NCI-H2196 treated with DMSO at 0.1 percent for 48 hours (cell line): ENCODE measurements around the gene THSD4.

Source experiments
- DNase-seq: peaks from one replicate; lab custom pipeline; 2025; ENCODE audit not compliant: unreplicated experiment; lab: John Stamatoyannopoulos, UW

Gene THSD4

DNA sequence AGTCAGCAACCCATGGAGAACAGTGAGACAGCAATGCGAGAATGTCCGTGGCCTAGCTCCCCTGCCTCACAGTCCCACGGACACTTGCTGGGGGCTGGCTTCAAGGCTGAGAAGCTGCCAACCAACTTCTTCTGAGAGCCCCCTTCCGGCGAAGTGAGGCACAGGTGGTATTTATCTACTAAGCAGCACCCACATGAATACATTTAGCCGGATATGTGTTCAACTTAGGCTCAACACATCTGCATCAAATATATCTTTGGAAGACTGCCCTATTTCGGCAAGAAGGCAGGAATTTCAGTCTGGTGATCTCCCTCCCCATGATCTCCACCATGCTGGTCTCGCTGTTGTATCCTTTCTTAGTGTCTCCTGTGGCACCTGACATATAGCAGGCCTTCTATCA, 354.1 kb downstream of the THSD4 start:
- DNase-seq, result no peak

- no peak for DNase-seq
Observed at GRCh38 chr15:71471347-71471746, 356.1 kb downstream of the THSD4 start.

DNA sequence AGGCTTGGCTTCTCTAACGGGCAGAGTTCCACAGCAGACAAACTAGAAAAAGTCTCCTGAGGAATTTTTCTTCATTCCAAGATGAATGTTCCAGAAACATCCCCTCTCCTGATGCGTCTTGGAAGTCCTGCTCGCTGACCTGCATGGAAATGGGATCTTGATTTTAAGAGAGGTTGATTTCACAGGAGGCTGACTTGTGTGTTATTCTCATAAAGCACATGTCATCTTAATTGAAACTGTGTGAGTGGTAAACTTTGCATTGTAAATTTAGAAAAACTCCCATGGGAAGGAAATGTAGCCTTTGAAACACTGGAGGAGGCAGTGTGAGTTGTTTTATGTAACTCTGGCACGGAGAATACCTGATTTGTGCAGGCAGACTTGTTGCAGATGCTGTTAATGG, 357.3 kb downstream of the THSD4 start:
- no peak for DNase-seq

DNA sequence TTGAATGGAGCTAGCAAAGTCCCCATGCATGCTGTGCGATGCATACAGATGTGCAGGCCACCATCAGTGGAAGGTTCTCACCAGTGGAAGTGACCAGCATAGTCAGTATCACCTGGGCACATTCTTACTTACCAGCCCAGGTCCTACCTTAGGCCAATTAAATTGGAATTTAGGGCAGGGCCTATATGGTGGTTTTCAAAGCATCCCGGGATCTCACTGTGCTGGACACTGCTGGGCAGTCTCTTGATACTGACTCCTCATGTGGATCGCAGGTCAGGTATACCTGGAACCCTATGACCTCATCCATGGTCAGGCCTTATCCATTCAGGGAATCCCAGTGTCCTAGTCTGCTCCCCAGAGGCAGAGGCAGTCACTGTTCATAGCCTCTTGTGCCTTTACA, 358.5 kb downstream of the THSD4 start:
- no peak for DNase-seq

DNA sequence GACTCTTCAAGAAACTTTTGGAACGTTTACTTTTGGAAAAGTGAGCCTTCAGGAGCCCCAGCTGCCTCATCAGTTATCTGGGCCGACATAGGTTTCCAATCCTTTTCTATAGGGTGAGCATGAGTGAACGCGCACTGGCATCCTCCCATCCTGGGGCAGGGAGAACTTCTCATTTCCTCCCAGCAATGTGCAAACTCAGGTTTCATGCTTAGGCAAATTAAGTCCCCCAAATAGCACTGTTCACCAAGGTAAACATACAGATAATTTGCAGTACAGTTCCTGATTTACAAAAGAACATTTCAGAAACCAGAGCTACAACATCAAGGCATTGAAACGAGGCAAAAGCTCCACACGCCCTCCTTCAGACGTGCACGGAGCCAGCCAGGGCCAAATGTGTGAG, 361.6 kb downstream of the THSD4 start:
- DNase-seq, result no peak

- DNase-seq, result no peak
Observed at GRCh38 chr15:71480556-71480955, 365.3 kb downstream of the THSD4 start.

DNA sequence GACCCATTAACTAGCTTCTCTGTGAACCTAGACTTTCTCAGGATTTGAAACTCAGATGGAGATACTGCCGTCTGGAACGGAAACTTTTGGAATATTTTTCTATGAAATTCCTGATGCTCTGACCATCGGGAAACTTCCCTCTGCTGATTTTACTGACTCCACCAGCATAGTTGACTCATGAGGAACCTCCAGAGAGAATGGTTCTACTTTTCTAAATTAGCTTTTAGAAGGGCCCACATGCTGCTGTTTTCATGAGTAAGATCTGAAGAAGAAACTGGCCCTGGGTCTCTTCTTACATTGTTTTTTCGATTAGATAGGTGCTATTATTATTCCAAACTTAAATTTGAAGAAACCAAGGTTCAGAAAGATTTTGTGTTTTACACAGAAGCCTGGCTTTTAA, 368.8 kb downstream of the THSD4 start:
- DNase-seq, result no peak

GRCh38 chr15:71485094-71485693, 369.9 kb downstream of the THSD4 start:
- no peak for DNase-seq

GRCh38 chr15:71489570-71489969, 374.3 kb downstream of the THSD4 start:
- no peak for DNase-seq

DNA sequence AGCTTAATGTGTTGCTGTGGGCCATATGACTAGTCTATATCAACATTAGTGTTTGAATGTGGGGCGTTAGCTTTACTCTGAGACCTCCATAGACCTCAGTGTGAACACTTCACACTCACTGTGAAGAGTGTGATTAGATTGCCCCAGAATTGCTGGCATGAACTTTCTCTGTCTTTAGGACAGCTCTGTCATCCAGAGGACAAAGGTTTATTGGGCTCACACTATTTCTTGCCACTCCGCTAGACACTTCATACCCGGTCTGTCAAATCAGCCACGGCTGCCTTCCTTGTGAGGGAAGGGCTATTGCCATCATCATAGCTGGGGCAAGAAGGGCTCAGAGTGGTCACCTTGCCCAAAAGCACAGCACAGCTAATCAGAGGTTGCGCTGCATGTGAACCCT, 378.3 kb downstream of the THSD4 start:
- DNase-seq, result no peak

- no peak for DNase-seq
Observed at GRCh38 chr15:71494563-71495397, 379.5 kb downstream of the THSD4 start.

DNA sequence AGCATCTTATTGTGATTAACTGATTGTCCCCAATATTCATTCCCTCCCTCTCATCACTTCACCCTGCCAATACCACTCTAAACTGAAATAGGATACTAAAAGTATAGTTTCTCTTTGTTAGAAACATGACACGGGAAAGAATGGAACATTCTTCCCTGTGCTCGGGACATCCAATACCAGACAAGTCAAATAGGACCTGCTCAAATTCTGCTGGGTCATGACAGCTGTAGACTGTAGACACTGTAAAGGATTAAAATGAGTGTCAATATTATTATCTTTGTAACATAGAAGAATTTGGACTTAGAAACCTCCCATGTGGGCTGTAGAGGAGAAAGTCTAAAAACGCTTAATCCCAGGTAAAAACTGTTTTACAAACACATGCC, 380.1 kb downstream of the THSD4 start:
- DNase-seq, result no peak

- no peak for DNase-seq
Observed at GRCh38 chr15:71496336-71496955, 381.2 kb downstream of the THSD4 start.

DNA sequence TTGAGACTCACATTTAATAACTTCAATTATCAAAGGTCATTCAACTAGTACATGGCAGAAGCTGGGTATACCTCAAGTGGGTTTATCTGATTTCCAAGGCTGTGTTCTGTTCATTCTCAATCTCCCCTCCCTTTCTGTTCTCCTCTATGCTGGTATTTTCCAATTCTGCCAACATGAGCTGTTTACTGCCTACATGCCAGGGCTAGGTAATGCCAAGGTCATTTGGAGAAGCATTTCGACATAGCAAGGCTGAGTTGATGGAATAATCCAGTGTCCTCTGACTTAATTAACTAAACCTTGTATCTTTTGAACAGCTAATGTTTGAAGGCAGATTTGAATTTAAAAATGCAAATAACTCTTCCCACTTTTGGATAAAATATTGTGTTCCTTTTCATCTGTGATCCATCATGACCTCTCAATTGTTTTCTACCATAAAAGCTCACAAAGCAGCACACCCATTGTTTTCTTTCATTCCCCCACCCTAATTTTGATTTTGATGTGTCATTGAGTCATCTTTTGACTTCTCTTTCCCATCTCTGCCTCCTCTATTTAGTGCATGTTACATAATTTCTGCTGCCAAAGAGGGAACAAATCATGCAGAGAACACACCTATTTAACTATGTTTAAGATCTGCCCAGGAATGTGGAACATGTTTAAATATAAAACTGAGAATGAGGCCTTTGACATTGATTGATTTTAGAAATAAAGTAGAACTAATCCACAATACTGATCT, 386.2 kb downstream of the THSD4 start:
- DNase-seq, result no peak

DNA sequence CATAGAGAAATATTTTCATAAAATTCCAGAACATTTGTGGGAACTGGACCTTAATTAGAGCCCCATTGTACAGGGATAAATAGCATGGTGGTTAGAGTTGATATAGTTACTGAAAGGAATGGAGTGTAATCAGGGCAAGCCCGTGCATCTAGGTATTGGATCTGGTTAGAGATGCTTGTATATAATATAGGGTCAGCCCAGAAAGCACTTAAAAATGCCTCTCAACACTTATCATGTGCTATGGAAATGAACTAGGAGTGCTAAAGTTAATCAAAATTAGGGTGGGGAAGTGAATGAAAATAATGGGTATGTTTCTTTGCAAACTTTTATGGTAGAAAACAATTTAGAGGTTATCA, 386.8 kb downstream of the THSD4 start:
- no peak for DNase-seq

DNA sequence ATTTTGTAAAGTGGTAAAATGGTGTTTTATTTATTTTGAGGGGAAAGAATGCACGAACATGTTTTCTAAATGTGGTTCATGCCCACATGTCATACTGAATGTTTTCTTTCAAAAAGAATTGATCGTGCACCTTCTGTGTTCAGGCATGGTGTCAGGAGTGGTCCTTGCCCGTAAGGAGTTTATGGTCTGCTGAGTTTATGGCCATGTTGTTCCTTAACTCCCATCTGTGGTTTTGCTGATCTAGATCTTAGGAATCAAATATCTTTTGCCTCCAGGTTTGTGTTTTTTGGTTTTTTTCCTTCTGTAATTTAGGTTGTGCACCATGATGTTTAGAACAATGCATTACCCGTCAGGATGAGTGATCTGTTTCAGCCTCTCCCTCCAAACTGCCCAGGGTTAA, 390.7 kb downstream of the THSD4 start:
- DNase-seq, result no peak

GRCh38 chr15:71506946-71507345, 391.7 kb downstream of the THSD4 start:
- no peak for DNase-seq

DNA sequence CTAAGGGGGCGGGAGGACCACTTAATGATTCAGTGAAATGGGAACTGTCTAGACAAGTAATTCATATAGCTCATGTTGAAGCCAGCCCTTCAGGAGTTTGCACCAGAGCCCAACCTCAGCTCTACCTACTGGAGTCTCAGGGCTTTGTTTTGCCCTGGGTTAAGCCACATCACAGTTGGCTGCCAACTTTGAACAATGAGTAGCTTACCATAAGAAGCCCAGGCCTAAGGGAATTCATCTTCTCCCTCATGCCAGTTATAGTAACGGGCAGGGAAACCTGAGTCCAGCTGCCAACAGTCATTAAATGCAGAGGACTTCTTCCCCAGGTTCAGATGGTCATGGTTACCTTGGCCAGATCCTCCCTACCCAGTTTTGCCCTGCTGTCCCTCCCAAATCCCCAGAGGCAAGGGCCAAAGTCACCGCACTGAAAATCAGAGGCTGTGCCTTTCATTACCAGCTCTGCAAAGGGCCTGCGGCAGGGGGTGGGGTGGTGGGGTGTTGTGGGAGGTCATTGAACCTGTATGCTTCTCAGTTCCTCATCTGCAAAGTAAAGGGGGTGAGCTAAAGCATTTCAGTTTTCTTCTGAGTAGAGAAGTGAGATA, 392.9 kb downstream of the THSD4 start:
- no peak for DNase-seq

DNA sequence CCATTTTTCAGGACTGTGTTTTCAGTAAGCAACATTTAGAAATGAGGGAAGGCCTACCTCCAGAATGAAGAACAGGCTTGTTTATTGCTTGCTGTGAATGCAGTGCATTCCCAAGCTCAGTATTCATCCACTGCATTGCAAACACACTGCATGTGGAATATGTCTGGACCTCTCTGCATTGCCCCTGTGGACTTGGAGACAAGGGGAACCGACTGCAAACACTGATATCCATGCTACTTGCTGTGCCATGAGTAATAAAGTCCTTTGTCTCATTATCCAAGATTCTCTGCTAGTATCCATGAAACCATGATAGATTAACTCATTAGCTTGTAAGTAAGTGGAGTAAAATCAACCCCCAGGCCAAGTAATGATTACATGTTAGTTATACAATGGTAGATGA, 393.9 kb downstream of the THSD4 start:
- DNase-seq, result no peak

- DNase-seq, result no peak
Observed at GRCh38 chr15:71510763-71511162, 395.5 kb downstream of the THSD4 start.
